SK-N-SH (cell line): ENCODE data around the gene RNF223.

ENCODE experiments used
- CTCF ChIP-seq: fragments of 200-600 bp; sonication (generic); IDR thresholded peaks from 2 replicates; pipeline ENCODE4 v1.6.1; 2017; ENCODE audit warnings: antibody characterized with exemption, mild to moderate bottlenecking, moderate library complexity
- POLR2AphosphoS5 ChIP-seq: IDR thresholded peaks from 2 replicates; pipeline ENCODE4 v1.6.1; 2012; ENCODE audit warnings: low read depth, low read length
- RFX5 ChIP-seq: IDR thresholded peaks from 2 replicates; pipeline ENCODE4 v1.6.1; 2012; ENCODE audit warnings: mild to moderate bottlenecking, improper control_type of control experiment, low read length
- USF2 ChIP-seq: fragments of 150-350 bp; IDR thresholded peaks from 2 replicates; pipeline ENCODE4 v1.6.1; 2017; ENCODE audit warnings: antibody characterized with exemption, low read length, low read depth, borderline replicate concordance

DNA sequence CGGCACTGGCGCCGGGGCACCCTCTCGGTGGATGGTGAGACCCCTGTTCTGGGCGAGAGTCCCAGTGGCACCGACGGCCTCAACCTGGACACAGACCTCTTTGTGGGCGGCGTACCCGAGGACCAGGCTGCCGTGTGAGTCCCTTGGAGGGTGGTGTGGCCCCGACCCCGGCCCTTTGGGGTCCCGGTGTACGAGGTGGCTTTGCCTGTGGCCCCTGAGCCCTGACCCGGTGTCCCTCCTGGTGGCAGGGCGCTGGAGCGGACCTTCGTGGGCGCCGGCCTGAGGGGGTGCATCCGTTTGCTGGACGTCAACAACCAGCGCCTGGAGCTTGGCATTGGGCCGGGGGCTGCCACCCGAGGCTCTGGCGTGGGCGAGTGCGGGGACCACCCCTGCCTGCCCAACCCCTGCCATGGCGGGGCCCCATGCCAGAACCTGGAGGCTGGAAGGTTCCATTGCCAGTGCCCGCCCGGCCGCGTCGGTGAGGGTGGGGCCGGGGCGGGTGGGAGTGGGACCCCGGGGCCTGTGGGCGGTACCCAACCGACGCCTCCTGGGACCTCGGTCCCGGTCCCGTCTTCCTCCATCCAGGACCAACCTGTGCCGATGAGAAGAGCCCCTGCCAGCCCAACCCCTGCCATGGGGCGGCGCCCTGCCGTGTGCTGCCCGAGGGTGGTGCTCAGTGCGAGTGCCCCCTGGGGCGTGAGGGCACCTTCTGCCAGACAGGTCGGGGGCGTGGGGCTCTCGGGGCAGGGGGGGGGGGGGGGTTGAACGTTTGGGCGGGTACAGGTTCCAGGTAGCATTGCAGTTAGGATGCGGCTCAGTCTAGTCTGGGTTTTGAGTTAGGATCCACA is 24.6 kb downstream of the RNF223 start:
- TF ChIP-seq CTCF, result no peak
- TF ChIP-seq USF2, result no peak
- TF ChIP-seq POLR2AphosphoS5, result no peak
- TF ChIP-seq RFX5, result no peak
